Measurements from ENCODE around the gene CIDEB. TPM values are rescaled to one million over a fixed set of nuclear protein-coding genes. Genes with fewer than 3 reads are reported as not detected.

Gene CIDEB
- total and polyA plus RNA-seq, 2 of the 4 experiments (the other 2 are of a cell fraction) = under 0.01 to 0.19 TPM

- H3K4me3 ChIP-seq (ENCODE audit: insufficient read depth, low read depth, low read length) = no peak overlapping the region
- H3K9me3 ChIP-seq (ENCODE audit: control insufficient read depth, insufficient read depth, low read length) = no peaks in the 10 kb centered on the region
- CTCF ChIA-PET = interaction anchor here (1.3 kb wide), 1 partner anchor 47 kb away, joined by 4 read pairs; the partner anchor contains the start of gene TINF2
- no peak overlapping the region for H2BK20ac ChIP-seq (ENCODE audit: low read depth, low read length)
- no peak for TF ChIP-seq MAZ (IDR thresholded peaks at IDR 0.05; ENCODE audit: borderline replicate concordance, low read depth, low read length)
- TF ChIP-seq MAFK (IDR thresholded peaks at IDR 0.05; ENCODE audit: low read depth, low read length) = no peak
- no peak for TF ChIP-seq FOS (IDR thresholded peaks at IDR 0.05; ENCODE audit: low read depth, low read length)
- TF ChIP-seq MXI1 (IDR thresholded peaks at IDR 0.05; ENCODE audit: borderline replicate concordance, low read depth, low read length) = no peak
- TF ChIP-seq POLR2A (IDR thresholded peaks at IDR 0.05; ENCODE audit: low read depth, low read length) = no peak
- no peak for TF ChIP-seq CHD1 (IDR thresholded peaks at IDR 0.05; ENCODE audit: low read depth, low read length)
- H3K27ac ChIP-seq (ENCODE audit: insufficient read depth, low read length) = no peak overlapping the region
- no peak overlapping the region for H4K91ac ChIP-seq (ENCODE audit: insufficient read depth, low read depth, low read length)
- in situ Hi-C loops (cut with MboI; ENCODE audit: low sequenced_read_pairs) (no loop called here), dilution Hi-C loops (cut with HindIII; ENCODE audit: low sequenced_read_pairs, unreplicated experiment) (no loop called here), intact Hi-C loops (cut with micrococcal nuclease) (loop anchor here (10.0 kb wide), 1 partner anchor 305 kb away; the partner anchor contains the start of gene DHRS4L2)
- no peak overlapping the region for H2AK5ac ChIP-seq (ENCODE audit: low read depth, low read length)
- no peak overlapping the region for H2AFZ ChIP-seq (replicated peaks; ENCODE audit: low read length, poor library complexity)
- H3K4me1 ChIP-seq (ENCODE audit: control insufficient read depth, insufficient read depth, low read length) = no peaks in the 10 kb centered on the region
- DNase-seq = no peak
- H3K36me3 ChIP-seq (ENCODE audit: control insufficient read depth, insufficient read depth, low read length) = peaks cover 24% of the 10 kb centered on the region
- H3K4ac ChIP-seq (ENCODE audit: low read depth, low read length) = no peak overlapping the region
- H2BK15ac ChIP-seq (ENCODE audit: low read depth, low read length) = no peak overlapping the region
- no peaks in the 10 kb centered on the region; a peak in 1 of 4 replicates for H3K79me1 ChIP-seq (ENCODE audit: low read depth in 1 of 2, low read length in 2 of 2)
- no peak for ATAC-seq (ENCODE audit: low read depth)
- H3K9ac ChIP-seq (ENCODE audit: low read depth, low read length) = no peak overlapping the region
- no peak overlapping the region for H3K14ac ChIP-seq (replicated peaks; ENCODE audit: low read depth, low read length)
- no peak overlapping the region for H3K18ac ChIP-seq (ENCODE audit: low read depth, low read length)
- H4K8ac ChIP-seq (ENCODE audit: low read depth in 2 of 2, low read length in 2 of 2) = no peak overlapping the region
- POLR2A ChIA-PET (ENCODE audit: unreplicated experiment) = interaction anchor here (0.7 kb wide), 1 partner anchor 47 kb away, joined by 4 read pairs; the partner anchor contains the start of gene TINF2
- 0% methylated on average over 1 of the region's 6 CpGs; no CpG with 5 or more reads in 1 of the 2 experiments for WGBS, 2 experiments (ENCODE audit: extremely low coverage in 2 of 2, insufficient read length in 1 of 2)
- no peak overlapping the region for H3K23ac ChIP-seq (ENCODE audit: low read depth, low read length)
- no peaks in the 10 kb centered on the region; the same call in 1 of the 2 replicates for H4K20me1 ChIP-seq (ENCODE audit: insufficient read depth, low read length)
- no peak overlapping the region for H4K5ac ChIP-seq (ENCODE audit: low read depth, low read length)
- H3K56ac ChIP-seq (ENCODE audit: extremely low read depth, insufficient read depth, low read length) = no peak overlapping the region
- no peak overlapping the region for H2BK120ac ChIP-seq (ENCODE audit: low read depth, low read length)
- H3K4me2 ChIP-seq (ENCODE audit: low read depth, low read length) = no peak overlapping the region
- H3K27me3 ChIP-seq (ENCODE audit: control insufficient read depth, insufficient read depth, low read length) = no peaks in the 10 kb centered on the region
- no peaks in the 10 kb centered on the region; the same call in 1 of the 2 replicates for H3K9me1 ChIP-seq (ENCODE audit: insufficient read depth, low read length)
- no TSS peak for BruUV-seq (replicated peaks)
- no peak overlapping the region for H2BK5ac ChIP-seq (ENCODE audit: low read depth, low read length, poor library complexity, severe bottlenecking)
- H2AK9ac ChIP-seq (replicated peaks; ENCODE audit: low read depth, low read length, poor library complexity) = no peak overlapping the region
Observed at GRCh38 chr14:24289649-24290280, 18.0 kb downstream of the CIDEB start.
